NCI-H2107 (cell line): ENCODE results near the gene U2AF2.

Experiments
- DNase-seq: peaks from one replicate; lab custom pipeline; 2025; lab: John Stamatoyannopoulos, UW

Gene U2AF2

DNA sequence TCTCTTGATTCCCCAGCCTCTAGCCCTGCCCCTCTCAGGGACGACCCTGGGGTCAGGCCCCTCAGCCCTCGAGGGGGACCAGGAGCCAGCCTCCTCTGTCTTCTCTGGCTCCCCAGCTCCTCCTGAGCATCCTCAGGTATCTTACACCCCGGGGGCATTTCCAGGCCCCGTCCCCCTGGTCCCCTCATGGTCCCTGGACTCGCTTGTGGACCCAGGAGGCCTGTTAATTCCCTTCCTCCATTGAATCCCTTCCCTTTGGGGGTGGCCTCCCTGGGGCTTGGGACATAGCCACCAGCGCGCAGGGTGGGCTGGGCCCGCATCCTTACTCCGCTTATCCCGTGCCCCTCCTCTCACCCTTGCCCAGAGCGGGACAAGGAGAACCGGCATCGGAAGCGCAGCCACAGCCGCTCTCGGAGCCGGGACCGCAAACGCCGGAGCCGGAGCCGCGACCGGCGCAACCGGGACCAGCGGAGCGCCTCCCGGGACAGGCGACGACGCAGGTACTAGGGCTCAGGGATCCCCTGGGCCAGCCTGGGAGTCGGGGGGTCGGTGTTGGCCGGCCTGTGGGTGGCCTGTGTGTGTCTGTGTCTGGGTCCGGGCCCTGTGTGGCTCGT lies 4.1 kb downstream of the U2AF2 start:
- DNase-seq, result no peak

DNA sequence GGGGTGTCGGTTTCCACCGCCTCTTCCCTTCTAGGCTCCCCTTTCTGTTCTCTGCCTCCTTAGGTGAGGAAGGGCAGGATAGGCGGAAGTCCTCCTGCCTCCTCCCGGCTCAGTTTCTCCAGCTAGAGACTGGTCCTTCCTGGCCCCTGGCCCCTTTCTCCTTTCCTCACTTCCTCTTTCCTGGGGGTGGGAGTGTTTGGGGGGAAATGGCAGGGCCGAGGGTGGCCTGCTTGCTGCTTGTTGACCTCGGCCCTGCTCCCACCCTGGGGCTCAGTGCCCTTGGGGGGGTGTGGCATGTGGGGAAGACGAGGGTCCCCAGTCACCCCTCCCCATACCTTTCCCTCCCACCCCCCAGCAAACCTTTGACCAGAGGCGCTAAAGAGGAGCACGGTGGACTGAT lies 5.0 kb downstream of the U2AF2 start:
- DNase-seq, result no peak

DNA sequence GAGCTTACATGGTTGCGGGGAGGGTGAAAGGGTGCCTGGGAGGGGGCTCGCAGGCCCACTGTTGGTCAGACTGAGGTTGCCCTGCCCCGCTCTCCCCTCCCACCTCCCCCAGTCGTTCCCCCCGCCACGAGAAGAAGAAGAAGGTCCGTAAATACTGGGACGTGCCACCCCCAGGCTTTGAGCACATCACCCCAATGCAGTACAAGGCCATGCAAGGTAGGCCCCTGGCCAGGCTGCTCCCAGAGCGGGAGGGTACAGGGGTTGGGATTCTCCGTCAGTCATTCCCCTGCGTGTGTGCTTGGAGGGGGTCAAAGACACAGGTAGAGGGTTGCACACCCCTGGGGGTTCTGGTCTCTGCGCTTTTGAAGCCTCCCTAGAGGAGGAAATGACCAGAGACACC lies 5.6 kb downstream of the U2AF2 start:
- DNase-seq, result no peak

DNA sequence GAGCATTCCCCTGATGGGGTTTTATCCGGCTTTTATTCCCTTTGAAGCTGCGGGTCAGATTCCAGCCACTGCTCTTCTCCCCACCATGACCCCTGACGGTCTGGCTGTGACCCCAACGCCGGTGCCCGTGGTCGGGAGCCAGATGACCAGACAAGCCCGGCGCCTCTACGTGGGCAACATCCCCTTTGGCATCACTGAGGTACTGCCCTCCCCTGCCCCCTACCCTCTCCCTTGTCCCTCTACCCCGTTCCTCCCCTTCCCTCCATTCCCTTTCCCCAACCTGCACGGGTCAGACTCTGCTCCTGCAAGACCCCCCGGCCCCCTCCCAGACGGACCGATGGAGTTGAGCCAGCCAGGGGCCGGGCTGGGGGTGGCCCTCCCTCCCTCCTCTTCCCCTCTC lies 6.2 kb downstream of the U2AF2 start:
- DNase-seq, result no peak

DNA sequence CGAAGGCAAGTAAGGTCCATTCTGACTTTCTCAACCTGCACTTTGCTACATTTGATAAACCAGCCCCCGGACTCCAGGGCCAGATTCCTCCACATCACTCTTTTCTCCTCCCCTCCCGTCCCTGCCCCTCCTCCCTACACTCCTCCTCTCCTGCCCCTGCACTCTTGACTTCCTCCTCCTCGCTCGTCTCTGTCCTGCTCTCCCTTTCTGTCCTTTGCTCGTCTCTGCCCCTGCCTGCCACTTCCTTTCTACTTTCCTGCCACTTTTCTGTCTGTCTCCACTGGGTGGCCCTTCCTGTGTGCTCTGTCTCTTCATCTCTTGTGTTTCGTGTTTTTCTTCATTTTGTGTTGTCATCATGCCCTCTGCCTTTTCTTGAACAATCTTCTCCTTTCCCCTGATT lies 7.0 kb downstream of the U2AF2 start:
- DNase-seq, result no peak

DNA sequence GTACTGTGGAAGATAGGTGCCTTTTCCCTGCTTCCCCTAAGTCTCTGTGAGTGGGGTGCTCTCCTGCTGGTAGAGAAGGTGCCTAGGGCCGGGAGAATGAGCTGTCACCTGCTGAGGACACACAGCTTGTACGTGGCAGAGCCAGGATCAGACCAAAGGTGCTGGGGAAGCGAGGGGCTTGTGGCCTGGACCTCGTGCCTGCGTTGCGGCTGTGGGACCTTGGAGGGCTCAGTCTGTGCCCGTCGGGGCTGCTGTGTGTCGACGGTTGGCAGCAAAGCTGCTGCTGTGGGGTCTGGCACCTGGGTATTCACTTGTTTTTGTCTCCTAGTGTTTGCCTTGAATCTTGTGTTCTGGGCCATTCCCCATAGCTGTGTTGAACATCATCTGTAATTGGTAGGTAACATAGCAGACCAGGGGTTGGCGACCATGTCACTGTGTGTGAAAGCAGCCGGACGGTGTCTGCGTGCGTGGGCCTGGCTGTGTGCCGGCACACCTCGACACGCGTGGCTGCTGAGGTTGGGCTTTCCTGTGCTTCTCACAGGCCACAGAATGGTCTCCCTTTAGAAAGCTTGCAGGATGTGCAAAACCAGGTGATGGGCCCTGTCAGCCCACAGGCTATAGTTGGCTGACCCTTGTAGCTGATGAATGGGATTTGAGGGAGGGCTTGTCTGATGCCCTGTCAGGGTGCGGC lies 9.2 kb downstream of the U2AF2 start:
- DNase-seq, result no peak

DNA sequence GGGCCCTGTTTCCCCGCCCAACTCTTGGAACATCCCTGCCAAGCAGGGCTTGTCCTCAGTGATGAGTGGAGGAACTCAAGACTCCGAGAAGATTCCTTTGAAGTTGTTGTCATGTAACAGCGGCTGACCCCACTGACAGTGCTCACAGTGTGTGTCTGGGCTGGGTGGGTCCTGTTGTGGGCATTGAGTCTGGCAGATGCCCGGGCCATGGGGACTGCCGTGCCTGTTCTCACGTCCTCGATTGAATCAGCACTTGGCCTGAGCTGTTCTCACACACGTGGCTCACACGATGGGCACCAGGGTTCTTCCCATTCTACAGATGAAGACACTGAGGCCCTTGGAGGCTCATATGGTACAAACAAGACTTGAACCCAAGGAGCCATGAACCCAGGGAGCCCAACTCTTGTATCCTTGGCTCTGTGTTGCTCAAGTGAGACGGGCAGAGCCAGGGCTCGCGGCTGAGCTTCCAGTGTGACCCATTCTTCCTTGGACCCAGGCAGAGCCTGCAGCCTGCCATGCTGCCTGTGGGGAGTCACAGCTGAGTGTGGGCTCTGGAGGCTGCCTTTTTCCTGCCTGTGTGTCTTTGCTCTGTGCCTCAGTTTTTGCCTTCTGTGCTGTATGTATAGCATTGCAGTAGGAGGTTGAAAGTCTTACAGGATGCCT lies 11.6 kb downstream of the U2AF2 start:
- no peak for DNase-seq

DNA sequence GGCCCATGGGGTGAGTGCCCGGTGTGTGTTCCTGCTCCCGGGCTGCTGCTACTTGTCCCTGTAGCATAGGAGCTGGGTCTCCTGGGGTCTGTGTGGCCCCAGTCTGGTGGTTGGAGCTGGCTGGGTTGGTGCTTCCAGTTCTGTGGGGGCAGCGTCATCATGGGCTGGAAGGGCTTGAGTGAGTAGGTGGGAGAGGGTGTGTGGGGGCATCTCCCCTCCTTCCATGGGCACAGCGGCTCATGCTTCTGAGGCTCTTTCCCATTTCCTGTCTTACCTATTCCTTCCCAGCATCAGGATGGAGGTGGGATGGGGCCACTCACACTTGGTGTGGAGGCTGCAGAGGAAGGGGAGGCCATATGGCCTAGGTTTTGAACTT lies 12.2 kb downstream of the U2AF2 start:
- no peak for DNase-seq

DNA sequence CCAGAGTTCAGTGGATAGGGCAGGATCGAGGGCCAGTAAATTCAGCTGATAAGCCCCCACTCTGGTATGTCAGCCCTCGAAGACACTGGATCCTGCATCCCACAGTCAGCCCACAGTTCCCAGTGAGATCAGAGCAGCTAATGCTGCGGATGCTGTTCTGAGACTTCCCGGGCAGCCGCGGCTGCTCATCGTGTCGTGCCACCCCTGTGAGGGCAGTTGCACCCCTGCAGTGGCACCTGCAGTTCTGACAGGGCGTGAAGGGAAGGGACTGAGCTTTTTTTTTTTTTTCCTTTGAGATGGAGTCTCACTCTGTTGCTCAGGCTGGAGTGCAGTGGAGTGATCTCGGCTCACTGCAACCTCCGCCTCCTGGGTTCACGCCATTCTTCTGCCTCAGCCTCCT lies 12.7 kb downstream of the U2AF2 start:
- DNase-seq, result no peak

DNA sequence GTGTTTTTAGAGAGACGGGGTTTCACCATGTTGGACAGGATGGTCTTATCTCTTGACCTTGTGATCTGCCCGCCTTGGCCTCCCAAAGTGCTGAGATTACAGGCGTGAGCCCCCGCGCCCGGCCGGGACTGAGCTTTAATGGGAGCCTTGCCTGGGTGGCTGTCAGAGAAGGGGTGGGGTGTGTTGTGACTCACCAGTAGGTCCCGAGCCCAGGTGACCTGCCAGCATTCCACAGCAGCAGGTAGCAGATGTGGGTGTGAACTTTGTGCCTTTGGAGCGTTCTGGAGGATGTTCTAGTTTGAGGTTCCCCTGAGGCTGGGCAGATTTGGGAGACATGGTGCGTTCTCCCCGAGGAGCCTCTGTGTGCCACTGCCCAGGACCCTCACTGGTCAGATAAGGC lies 13.1 kb downstream of the U2AF2 start:
- DNase-seq, result no peak

DNA sequence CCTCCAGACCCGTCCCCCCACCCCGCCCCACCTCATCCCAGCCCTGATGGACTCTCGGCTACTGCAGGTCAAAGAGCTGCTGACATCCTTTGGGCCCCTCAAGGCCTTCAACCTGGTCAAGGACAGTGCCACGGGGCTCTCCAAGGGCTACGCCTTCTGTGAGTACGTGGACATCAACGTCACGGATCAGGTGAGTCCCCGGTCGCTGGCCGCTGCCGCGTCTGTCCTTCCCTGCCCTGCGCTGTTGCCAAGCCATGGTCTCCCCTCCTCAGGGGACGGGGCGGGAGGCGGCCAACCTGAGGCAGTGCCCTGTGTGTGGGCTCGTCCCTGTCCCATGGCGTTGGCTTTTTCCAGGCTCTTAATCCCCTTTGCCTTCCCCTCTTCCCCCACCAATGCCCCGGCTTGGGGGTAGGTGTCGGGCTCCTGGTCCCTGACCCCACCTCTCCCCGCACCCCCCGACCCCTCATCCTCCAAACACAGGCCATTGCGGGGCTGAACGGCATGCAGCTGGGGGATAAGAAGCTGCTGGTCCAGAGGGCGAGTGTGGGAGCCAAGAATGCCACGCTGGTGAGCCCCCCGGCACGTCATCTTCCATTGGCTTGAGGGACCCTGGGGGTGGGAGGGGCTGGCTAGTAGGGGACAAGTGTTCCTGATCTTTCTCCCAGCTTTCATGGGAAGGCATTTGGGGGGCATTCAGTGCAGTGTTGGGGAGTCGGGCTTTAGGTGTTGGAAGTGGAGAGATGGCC lies 13.9 kb downstream of the U2AF2 start:
- no peak for DNase-seq

DNA sequence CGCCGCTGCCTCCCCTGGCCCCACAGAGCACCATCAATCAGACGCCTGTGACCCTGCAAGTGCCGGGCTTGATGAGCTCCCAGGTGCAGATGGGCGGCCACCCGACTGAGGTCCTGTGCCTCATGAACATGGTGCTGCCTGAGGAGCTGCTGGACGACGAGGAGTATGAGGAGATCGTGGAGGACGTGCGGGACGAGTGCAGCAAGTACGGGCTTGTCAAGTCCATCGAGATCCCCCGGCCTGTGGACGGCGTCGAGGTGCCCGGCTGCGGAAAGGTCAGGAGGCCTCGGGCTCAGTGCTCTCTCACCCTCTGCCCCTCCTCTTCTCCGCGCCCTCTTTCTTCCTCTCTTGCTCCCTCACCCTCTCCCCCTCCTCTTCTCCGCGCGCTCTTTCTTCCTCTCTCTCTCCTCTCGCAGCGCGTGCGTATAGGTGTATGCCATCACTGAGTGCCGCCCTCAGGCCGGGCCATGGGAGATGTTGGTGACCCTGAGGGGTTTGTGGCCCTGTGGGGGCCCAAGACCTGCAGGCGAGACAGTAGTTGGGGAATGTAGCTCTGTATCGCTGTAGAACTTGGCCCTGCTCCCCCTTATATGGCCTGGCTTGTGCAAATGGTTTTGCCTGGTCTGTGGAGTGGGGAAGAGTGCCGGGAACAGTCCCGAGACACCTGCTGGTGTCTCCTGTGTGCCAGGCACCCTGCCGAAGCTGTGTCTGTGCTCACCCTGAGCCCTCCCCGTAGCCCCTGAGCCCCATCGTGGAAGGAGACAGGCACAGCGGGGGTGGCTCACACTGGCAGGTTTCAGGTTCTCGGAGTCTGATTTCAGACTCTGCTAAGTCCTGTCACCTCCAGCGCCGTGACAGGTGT lies 14.8 kb downstream of the U2AF2 start:
- peak; percentile 55 for DNase-seq

DNA sequence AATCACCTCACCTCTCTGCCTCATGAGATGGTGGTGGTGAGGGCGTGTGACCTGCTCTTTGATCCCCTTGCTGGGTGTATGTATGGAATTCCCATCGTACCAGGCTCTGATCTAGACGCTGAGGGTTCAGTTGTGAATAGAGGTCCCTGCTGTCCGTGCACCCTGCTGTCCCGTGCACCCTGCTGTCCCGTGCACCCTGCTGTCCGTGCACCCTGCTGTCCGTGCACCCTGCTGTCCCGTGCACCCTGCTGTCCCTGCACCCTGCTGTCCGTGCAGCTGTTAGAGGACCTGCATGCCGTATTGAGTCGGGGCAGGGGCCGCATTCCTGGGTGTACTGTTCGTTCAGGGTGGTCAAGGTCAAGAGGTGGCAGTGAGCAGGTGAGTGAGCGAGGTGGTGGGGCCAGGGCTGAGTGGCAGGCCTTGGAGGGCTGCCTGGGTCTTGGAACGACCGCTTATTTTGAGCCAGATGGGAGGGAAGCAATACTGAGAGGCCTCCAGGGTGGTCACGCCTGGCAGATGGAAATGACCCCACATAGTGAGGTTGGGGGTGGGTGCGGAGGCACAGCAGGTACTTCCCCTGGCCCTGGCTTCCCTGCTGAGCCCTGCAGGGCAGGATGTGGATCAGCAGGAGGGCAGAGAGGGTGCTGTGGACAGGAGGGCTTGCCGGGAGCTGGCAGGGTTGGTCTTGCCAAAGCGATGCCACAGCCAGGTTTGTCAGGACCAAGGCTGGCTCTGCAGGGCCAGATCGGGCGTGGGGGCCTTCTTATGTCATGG lies 15.6 kb downstream of the U2AF2 start:
- DNase-seq, result peak; percentile 55

DNA sequence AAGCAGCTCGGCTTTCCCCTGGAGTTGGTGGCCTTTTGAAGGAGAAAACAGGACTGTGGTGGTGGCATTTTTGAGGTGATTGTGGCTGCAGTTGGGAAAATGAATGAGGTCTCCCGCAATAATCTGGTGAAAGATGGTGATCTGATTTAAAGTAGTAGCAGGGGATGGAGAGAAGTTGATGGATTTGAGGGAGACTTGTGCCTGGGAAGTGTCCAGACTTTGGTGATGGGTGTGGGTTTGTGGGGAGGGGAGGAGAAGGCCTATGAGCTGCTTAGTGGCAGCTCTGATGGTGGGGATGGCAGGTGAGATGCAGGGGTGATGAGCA lies 16.2 kb downstream of the U2AF2 start:
- DNase-seq, result no peak

DNA sequence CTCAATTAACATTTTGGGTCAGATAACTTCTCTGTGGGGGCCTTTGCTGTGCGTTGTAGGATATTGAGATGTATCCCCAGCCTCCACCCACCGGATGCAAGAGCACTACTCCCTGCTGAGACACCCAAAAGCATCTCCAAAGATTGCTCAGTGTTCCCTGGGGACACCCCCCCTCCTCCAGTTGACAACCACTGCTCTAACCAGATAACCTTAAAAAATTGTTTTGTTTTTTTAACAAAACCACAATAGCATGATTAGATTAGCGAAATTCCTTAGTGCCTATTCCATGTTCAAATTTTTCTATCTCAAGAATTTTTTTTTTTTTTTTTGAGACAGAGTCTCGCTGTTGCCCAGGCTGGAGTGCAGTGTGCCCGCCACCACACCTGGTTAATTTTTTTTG lies 17.6 kb downstream of the U2AF2 start:
- no peak for DNase-seq

DNA sequence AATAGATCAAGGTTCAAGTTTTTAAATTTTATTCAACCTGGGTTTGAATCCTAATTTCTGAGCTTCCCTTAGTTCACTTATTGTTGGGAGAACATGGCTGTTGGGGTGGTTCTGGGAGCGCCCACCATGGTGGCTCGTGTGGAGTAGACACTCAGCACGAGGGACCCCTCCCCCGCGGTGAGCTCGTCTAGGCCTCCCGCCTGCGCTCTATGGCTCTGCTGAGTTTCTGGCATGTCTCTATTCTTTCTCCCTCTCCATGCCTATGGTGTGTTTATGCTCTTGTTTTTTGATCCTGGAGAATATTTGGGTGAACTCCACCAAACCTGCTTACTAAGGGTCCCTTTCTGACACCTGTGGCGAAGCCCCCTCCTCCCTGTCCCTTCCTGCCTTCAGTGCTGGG lies 18.6 kb downstream of the U2AF2 start:
- DNase-seq, result no peak

DNA sequence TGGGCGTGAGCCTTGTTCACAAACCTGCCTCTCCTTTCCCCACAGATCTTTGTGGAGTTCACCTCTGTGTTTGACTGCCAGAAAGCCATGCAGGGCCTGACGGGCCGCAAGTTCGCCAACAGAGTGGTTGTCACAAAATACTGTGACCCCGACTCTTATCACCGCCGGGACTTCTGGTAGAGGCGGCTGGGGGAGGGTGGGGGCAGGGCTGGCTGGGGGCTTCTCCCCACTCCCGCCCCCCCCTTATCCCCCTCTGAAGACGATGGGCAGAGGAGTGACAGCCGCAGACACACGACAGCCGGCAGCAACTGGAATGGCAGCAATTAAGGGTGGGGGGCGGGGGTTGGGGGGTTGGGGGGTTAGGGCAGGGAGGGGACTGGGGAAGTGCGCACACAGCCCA lies 19.1 kb downstream of the U2AF2 start:
- DNase-seq, result no peak

DNA sequence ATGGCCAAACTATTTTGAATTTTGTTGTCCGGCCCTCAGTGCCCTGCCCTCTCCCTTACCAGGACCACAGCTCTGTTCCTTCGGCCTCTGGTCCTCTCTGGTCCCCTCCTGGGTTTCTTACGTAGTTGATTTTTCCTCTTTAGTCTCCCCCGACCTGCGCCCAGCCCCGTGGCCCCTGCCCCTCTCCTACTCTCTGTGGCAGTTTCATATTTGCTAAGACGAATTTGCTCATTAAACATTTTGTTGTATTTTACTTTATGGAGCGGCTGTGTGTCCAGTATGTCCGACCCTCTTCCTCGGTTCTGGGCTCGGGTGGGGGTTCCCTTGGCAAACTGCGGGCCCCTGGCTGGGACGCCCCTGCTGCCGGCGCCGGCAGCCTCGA lies 19.6 kb downstream of the U2AF2 start:
- no peak for DNase-seq

DNA sequence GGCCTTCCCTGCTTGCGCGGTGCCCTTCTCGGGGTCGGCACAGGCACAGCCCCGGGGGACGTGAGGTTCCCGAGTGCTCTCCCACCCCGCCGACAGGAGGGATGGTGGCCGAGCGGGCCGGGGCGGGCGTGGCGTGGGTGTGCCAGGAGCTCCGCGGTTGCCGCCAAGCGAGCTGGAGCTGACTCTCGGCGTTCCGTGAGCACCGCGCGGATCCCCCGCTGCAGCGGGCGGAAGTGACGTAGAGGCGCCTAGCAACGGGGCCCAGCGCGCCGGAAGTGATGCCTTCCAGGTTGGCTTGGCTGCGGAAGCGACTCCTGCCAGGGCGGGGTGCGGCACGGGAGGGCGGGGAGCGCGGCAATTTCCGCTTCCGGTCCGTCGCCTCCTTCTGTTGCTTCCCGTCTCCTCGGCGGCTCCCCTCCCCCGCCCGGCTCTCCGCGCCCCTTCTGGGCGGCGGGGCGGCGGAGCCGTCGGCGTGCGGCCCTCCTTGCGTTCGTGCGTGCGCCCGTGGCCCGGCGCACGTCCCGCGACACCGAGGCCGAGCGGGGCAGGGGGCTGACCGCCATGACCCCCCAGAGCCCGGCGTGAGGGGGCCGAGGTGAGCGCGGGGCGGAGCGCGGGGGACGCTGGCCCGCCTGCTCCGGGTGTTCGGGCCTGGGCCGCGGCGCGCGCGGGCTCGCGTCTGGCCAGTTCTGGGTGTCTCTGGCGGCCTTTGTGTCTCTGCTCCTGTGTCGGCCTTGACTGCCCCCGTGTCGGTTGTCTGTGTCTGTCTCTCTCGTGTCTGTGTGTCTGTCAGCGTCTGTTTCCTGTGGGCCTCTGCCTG lies 20.2 kb downstream of the U2AF2 start, which contains the start of gene EPN1:
Gene EPN1, plus strand, starts transcription at position 386 of the 820 bp plus-strand sequence. CDS start 3,402 bp downstream, outside the sequence.
- DNase-seq, result peak; percentile 91

DNA sequence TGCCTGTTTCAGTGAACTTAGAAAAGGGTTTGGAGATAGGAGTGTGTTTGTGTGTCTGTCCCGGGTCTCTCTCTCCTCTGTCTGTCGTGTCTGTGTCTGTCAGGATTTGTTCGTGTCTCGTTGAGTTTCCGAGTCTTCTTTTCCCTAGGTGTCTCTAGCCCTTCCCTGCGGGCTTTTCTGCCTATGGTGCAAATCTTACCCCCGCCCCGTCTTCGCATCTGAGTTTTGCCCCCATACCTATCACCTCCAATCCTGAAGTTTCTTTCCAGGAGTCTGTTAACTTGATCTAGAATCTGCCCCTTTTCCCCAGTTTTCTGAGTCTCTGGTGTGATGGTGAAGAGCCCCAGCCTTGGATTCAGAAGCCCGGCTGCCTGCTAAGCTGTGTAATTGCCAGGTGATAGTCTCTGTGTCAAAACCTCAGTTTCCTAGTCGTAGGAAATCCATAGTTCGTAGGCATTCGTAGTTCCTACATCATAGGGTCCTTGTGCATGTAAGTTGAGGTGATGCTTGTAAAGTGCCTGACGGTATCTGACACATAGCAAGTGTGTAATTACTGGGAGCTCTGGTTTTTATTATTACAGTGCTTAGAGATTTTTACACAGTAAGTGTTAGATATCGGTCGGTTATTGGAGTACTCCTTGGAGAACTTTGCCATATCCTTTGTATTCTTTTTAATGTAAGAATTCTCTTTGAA lies 21.0 kb downstream of the U2AF2 start:
- DNase-seq, result no peak
